Erythroblast (primary cell): ENCODE results near the gene RNF115.
"Not testable (repeated sequence)": the region's sequence is repeated elsewhere in the genome, so short reads cannot be mapped to it uniquely, and the experiment has no call there.

Experiments used
- GATA1 ChIP-seq: IDR thresholded peaks from 2 replicates; pipeline ENCODE4 v1.6.1; 2011; ENCODE audit warnings: low read depth, mild to moderate bottlenecking, control low read depth, low read length, moderate library complexity
- POLR2A ChIP-seq: IDR thresholded peaks from 2 replicates; pipeline ENCODE4 v1.6.1; 2011; ENCODE audit warnings: mild to moderate bottlenecking, low read length

GRCh38 chr1:145765127-145765526, 58.8 kb downstream of the RNF115 start:
- not testable (repeated sequence) for TF ChIP-seq POLR2A, GATA1
